GM20000 (cell line): ENCODE data around the gene DEFB132.
A peak's percentile ranks its signal among the peaks of the same experiment; 100 is the strongest.

ENCODE experiments used
- DNase-seq: peaks from one replicate; pipeline ENCODE4 v3.0.0; 2012; ENCODE audit warnings: low spot score
- TF ChIP-seq, protein P1 (sequence below): IDR thresholded peaks from 2 replicates; pipeline ENCODE4 v1.5.1; 2012; ENCODE audit warnings: mild to moderate bottlenecking, control low read depth; ENCODE audit errors: extremely low read depth, missing control alignments

The DEFB132 gene, protein sequence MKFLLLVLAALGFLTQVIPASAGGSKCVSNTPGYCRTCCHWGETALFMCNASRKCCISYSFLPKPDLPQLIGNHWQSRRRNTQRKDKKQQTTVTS

DNA sequence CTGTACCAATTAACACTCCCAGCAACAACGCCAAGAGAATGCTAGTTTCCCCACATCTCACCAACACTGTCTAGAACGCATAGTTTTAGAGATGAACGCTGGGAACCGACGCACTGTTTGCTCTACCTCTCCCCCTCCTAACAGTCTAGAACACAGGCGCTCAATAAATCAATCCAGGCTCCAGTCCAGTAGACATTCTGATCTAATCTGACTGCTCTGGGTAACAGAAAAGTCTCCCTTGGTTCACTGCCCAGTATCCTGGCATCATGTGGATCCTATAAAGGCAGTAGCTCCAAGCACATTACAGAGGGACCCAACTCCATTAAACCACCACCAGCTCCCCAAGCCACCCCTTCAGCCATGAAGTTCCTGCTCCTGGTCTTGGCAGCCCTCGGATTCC lies at the start of gene DEFB132:
Gene DEFB132, plus strand, starts transcription at position 306 of the 400 bp plus-strand sequence. Its CDS starts 55 bp downstream, at position 361.
- TF ChIP-seq, protein P1, sequence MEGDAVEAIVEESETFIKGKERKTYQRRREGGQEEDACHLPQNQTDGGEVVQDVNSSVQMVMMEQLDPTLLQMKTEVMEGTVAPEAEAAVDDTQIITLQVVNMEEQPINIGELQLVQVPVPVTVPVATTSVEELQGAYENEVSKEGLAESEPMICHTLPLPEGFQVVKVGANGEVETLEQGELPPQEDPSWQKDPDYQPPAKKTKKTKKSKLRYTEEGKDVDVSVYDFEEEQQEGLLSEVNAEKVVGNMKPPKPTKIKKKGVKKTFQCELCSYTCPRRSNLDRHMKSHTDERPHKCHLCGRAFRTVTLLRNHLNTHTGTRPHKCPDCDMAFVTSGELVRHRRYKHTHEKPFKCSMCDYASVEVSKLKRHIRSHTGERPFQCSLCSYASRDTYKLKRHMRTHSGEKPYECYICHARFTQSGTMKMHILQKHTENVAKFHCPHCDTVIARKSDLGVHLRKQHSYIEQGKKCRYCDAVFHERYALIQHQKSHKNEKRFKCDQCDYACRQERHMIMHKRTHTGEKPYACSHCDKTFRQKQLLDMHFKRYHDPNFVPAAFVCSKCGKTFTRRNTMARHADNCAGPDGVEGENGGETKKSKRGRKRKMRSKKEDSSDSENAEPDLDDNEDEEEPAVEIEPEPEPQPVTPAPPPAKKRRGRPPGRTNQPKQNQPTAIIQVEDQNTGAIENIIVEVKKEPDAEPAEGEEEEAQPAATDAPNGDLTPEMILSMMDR: no peak
- DNase-seq: no peak

DNA sequence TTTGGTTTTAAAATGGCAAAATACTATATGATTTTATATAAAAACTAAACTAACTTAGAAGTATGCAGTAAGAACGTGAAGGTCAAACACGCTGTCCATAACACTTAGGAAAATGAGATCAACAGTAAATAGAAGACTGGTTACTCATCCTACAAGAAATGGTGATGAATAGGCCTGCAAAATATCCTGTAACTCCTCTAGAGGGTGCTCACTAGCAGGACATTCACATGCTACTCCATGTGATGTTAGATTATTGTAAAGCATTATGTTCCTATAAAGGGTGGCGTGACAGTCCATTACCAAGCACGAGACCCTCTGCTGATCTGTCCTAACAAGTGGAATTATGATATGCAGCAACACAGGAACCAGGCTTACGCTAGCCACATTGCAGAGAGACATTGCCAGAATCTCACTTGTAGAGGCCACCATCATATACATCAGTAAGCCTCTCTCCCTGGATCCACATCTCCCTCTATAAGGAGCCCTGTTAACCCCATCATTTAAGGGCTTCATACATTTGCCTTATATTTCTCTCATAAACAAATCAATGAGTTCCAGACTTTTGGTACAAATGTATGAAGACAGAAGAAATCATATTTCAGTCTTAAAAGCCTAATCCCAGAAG lies 48.5 kb upstream of the DEFB132 start:
- TF ChIP-seq, protein P1: peak; percentile 23
- peak; percentile 41 for DNase-seq

DNA sequence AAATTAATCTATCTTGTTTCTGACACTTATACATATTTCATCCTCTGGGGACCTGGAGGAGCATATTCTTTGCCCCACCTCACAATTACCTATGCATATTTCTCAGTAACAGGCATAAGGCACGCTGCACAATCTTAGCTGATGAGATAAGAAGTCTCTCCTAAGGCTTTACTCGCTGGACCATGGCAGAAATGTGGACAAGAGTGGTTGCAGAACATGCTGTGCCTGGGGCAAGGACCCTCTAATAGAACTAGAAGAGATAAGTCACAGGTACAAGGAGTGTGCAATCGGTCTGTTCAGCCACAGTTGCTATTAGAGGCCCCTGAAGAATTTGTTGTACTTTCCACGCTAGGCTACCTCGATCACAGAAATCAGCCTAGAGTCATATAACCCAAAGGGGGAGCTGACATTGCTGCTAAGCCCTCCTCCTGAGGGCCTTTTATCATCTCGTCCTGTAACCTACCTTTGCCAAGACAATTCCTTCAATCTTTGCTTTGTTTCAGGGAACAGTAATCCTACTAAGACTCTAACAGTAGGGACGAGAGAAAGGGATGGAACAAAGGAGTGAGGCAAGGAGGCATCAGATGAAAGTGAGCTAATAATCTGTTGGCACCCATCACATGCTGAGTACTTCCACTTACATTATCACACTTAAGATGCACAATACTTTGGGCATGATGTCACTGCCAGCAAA lies 46.6 kb upstream of the DEFB132 start:
- no peak for DNase-seq
- TF ChIP-seq, protein P1: no peak

DNA sequence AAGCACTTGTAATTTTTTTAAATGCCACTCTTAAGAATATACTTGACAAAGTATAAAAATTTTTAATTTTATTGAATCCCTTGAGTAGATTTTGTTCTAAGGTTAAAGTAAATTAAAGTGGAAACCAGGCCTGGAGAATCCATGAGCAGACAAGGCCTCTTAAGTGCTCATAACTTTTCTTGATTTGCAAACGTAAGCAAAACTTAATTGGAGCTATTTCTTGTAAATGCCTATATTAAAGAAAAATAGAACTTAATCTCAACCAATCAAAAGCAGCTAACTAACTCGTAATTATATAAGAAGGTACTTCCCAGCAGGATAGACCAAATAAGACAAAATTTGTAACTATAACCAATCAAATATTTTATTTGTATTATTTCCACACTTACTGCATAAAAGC lies 43.1 kb upstream of the DEFB132 start:
- no peak for DNase-seq
- TF ChIP-seq, protein P1: no peak

DNA sequence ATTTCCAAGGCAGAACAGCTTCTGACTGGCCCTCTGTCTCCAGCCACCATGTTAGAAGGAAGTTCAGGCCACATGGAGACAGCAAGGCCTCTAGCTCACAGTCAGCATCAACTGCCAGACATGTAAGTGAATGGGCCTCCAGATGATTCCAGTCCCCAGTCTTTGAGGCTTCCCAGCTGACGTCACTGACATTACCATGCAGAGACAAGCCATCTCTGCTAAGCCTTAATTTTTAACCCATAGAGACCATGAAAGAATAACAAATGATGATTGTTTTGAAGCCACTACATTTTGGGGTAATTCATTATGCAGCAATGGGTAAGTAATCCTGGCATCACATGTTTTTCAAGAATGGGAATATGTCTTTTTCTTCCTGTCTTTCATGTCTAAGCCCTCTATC lies 41.7 kb upstream of the DEFB132 start:
- TF ChIP-seq, protein P1: no peak
- no peak for DNase-seq

DNA sequence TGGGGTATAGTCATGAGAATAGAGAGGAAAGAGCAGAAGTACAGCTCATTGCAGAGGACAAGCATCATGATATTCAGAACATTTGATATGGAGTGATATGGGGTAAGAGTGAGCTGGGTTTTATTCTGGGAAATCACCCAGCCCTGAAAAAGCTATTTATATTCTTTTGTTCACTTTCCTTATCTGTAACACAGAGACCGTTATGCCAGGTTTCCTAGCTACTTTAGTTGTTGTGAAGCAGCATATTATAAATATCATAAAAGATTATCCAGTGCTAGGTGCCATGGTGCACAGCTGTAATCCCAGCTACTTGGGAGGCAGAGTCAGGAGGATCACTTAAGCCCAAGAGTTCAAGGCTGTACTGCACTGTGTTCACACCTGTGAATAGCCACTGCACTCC lies 40.3 kb upstream of the DEFB132 start:
- TF ChIP-seq, protein P1: no peak
- DNase-seq: no peak
